ENCODE results near the gene NFU1.

DNA sequence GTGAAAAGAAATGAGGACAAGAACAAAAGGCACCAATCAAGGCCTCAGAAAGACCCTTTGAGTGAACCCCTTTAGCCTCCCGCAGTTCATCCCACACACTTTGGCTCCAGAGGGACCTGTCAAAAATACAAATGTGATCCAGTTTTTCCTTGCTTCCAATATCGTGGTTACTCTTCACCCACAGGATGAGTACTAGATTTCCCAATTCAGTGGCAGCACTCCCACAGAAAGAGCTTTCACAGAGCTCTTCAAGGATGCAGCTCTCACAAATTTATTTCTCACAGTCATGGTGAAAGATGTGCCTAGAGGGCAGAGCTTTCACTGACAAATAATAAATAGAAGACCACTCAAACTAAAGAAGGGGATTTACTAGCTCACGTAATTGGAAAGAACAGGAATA lies 47.2 kb downstream of the NFU1 start:
- TF ChIP-seq CTCF (IDR thresholded peaks at IDR 0.05; ENCODE audit: borderline replicate concordance, extremely low read depth, low read length, poor library complexity, severe bottlenecking) (no peak), EZH2 (IDR thresholded peaks at IDR 0.05; ENCODE audit: borderline replicate concordance, low read depth, low read length, severe bottlenecking) (no peak)
